Measurements from ENCODE around the gene OR2B6.
"Not testable (repeated sequence)": the region's sequence is repeated elsewhere in the genome, so short reads cannot be mapped to it uniquely, and the experiment has no call there.

Gene OR2B6

GRCh38 chr6:27956941-27957340 is at the start of gene OR2B6:
Gene OR2B6, plus strand, starts transcription at chr6:27957241. Its CDS starts 0 bp downstream, at chr6:27957241.
- no peak for DNase-seq

DNA sequence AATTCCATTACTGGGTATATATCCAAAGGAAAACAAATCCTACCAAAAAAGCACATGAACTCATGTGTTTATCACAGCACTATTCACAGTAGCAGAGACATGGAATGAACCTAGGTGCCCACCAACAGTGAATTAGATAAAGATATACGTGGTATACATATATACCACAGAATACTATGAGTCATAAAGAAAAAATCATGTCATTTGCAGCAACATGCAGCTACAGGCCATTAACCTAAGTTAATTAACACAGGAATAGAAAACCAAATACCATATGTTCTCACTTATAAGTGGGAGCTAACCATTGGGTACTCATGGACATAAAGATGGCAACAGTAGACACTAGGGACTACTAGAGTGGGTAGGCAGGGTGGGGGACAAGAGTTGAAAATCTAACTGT is 49.0 kb upstream of the OR2B6 start:
- no peak for DNase-seq

- DNase-seq = no peak
These were observed 45.0 kb upstream of the OR2B6 start, which contains the start of gene OR2B2 for GRCh38 chr6:27911956-27912446. Gene OR2B2, minus strand, starts transcription at chr6:27912396. Its CDS starts 77 bp downstream, at chr6:27912319.

- DNase-seq = no peak
These were observed 34.1 kb upstream of the OR2B6 start for GRCh38 chr6:27922949-27923348.

GRCh38 chr6:27924179-27924578 is 32.9 kb upstream of the OR2B6 start:
- DNase-seq = no peak

- DNase-seq = not testable (repeated sequence)
These were observed 29.0 kb upstream of the OR2B6 start for GRCh38 chr6:27928041-27928440.

- not testable (repeated sequence) for DNase-seq
These were observed 27.1 kb upstream of the OR2B6 start for GRCh38 chr6:27929930-27930329.

DNA sequence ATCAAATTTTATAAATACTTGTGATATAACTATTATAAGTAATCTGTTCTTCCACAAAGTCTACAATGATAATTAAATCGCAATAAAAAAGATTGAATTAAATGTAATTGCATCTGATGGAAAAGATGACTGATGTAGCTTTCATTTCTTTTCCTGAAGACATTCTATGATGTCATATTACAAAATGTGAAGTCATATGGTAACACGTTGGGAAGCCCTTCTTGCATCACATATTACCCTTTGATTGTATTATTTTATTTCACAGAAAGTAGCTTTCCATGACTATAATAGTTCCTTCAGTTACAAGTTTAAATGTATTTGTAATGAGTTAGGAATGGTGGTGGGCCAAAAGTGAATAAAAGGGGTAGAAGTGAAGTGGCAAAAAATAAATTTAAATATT is 25.8 kb upstream of the OR2B6 start:
- DNase-seq = no peak

- DNase-seq = no peak
These were observed 16.3 kb upstream of the OR2B6 start for GRCh38 chr6:27940766-27941165.

- DNase-seq = not testable (repeated sequence)
These were observed 14.0 kb upstream of the OR2B6 start for GRCh38 chr6:27943072-27943471.

DNA sequence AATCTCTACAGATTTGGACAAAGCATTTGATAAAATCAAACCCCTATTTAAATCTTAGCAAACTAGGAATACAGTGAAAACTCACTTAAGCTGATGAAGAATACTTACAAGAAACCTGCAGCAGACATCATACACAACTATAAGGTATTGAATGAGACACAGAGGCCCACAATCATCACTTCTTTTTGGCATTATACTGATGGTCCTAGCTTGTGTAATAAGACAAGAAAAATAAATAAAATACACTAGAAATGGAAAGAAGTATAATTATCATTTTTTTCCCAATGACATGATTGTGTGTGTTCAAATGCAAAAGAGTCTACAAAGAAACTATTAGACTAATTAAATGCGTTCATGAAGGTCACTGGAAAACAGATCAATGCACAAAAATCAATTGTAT is 8.8 kb upstream of the OR2B6 start:
- no peak for DNase-seq

DNA sequence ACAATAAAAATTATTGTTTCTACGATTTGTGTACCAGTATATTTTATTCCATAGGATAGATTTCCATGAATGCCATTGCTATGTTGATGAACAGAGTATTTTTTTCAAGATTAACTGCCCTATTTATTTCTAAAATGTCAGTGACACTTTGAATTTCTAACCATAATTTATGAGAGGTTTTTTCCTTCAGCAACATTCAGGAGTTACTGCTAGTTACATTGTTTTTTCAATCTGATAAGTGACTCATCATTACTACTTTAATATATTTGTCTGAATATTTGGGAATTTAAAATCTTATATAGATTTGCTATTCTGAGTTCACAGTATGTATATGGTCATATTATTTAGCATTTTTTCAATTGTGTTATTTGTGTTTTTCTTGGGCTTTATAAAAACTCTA is 6.0 kb upstream of the OR2B6 start:
- no peak for DNase-seq

- no peak for DNase-seq
These were observed 475 bp downstream of the OR2B6 start for GRCh38 chr6:27957516-27957915.

DNA sequence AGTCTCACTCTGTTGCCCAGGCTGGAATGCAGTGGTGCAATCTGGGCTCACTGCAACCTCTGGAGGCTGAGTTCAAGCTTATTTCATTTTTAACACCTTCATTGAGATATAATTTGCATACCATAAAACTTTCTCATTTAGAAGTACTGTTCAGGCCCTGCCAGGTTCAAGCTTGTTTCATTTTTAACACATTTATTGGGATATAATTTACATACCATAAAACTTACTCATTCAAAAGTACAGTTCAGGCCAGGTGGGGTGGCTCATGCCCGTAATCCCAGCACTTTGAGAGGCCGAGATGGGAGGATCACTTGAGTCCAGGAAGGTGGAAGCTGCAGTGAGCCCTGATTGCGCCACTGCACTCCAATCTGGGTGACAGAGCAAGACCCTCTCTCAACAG is 5.5 kb downstream of the OR2B6 start:
- no peak for DNase-seq

- DNase-seq = no peak
These were observed 9.0 kb downstream of the OR2B6 start for GRCh38 chr6:27966044-27966443.

DNA sequence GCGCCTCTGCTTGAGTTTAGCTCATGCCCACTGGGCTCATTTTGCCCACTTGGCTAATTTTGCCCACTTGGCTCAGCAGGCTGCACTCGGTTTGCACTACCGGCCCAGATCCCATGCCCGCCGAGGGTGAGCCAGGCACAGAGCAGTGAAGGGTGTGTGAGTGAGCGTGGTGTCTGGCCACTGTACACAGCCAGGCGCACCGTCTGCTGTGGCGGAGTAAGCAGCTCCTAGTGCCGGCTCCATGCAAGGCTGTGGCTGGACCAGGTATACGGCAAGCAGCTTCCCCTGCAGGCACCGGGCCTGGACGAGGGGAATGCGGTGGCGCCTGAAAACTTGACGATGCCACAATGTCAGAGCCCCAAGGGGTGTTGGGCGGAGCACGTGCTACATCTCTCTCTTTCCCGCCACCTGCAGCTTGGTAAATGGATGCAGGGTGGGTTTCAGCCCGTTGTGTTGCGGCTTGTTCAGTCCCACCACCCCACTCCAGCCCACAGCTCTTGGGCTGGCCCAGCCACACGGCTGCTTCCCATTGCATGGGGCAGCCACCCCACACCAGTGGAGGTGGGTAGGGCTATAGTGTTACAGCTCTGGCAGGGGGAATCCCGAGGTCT is 9.9 kb downstream of the OR2B6 start:
- no peak for DNase-seq

DNA sequence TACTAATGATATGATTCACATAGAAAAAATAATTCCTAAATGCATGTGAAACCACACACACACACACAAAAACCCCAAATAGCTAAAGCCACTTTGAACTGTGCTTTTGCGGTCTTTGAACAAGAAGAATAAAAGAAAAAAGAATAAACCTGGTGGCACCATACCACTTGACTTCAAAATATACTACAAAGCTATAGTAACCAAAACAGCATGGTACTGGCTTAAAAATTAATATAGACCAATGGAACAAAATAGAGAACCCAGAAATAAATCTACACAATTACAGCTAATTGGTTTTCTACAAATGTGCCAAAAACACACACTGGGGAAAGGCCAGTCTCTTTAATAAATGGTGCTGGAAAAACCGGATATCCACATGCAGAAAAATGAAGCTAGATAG is 13.4 kb downstream of the OR2B6 start:
- DNase-seq = no peak

DNA sequence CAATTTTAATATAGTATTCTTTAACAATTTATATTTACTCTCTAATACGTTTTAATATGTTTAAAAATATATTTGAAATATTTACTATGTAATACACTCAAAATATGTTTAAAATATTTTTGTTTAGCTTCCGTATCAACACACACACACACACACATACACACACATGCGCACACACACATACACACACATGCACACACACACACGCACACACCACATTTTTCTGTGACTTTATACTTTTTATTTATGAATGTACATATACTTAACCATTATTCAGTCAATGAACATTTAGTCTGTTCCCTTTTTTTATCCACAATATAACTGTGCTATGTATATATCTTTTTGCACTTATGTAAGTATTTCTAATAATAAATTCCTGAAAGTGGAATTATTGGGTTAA is 15.7 kb downstream of the OR2B6 start:
- no peak for DNase-seq

GRCh38 chr6:27977387-27977786 is 20.3 kb downstream of the OR2B6 start:
- no peak for DNase-seq

DNA sequence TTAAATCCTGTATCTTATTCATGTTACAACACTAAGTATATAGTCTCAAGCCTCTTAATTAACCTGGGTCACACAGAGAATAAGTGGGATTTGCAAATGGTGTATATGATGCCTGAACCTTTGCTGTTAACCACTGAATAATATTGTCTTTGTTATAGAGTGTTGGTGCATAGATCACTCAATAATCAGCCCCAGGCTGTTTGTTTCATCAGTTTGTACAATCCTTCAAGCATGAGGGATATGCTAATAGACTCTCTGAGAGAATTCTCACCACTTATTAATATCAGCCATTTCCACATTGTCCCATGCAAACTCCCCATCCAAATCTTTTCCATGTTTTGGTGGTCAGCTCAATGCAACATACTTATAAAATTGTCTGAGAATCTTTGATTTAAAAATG is 21.7 kb downstream of the OR2B6 start:
- DNase-seq = no peak

DNA sequence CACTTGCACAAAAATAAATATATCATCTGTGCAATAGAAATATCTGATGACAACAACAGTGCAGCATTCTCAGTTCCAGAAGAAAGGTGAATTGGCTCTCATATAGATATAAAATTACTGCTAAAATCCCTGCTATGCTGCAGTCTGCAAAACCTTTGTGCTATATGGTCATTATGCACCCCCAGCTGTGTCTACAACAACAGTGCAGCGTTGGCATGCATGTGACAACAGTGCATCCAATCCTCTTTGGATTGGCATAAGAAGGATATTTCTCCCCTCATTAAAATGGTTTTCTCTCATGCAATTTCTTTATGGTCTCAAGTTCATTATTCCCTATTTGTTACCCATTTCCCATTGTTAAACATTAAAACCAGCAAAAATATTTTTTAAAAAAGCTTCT is 23.1 kb downstream of the OR2B6 start:
- DNase-seq = no peak

GRCh38 chr6:27986928-27987725 is 30.1 kb downstream of the OR2B6 start:
- no peak for DNase-seq

DNA sequence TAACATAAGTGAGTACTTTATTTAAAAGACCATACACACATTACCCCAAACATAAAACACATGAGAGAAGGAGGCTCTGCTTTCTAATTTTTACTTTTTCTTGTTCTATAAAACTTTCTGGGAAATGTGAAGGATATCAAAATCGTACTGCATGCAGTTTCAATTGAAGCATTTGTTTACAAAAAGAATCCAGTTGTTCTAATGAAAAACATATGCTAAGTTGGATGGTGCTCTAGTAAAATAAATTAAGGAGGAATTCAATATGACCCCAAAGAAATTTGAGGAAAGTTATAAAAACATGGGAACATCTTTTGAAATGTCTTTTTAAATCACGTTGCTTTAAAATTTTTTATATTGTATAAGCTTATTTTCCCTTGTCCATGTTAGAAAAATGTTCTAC is 37.6 kb downstream of the OR2B6 start:
- no peak for DNase-seq

DNA sequence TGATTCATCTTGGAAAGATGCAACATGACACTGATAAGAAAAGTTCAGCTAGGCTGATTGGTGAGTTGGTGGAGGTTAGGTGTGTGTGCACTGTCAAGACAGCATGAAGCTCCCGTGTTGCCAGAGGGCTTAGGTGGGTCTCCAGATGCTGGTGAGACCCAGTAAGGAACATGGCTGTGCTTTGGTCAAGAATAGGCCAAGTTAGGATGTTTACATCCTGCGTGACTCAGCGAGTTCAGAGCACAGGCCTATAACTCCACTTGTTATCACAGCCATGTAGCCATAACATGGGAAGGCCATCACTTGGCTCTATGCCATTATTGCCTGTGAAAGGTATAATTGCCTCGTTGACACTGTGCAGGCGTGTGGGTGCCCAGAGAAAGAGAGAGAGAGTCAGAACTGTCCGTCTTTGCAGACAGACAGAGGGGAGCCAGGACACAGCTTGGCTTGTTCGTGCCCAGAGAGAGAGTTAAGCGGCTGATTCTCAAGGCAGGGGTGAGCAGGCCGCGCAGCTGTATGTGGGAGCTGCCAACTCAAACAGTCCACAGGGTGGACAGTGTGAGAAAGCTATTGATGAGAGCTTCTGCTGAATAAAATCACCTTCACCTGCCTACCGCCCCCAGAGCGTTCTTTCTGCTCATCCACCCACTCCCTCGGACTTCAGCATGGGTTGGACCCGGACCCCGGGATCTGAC is 43.5 kb downstream of the OR2B6 start:
- DNase-seq = no peak

All from stimulated activated CD4-positive, alpha-beta T cell treated with anti-CD3 and anti-CD28 coated beads, Interleukin-4, amount 100 ng/mL, for 1 hour (primary cell).